BLaER1 (cell line): ENCODE data around the gene ZCCHC2.

Source experiments
- H3K27ac ChIP-seq: shearing (Covaris generic); formaldehyde crosslinking; 2 replicates; pipeline ENCODE4 v1.8.1; 2022
- H3K27me3 ChIP-seq: shearing (Covaris generic); formaldehyde crosslinking; 2 replicates; pipeline ENCODE4 v1.8.1; 2022
- H3K36me3 ChIP-seq: shearing (Covaris generic); formaldehyde crosslinking; 2 replicates; pipeline ENCODE4 v1.8.1; 2022
- H3K4me1 ChIP-seq: shearing (Covaris generic); formaldehyde crosslinking; 2 replicates; pipeline ENCODE4 v1.8.1; 2022
- H3K4me2 ChIP-seq: shearing (Covaris generic); formaldehyde crosslinking; 2 replicates; pipeline ENCODE4 v1.8.1; 2022
- H3K4me3 ChIP-seq: shearing (Covaris generic); formaldehyde crosslinking; 2 replicates; pipeline ENCODE4 v1.8.1; 2022
- H3K9ac ChIP-seq: shearing (Covaris generic); formaldehyde crosslinking; 2 replicates; pipeline ENCODE4 v1.8.1; 2022
- H3K9me3 ChIP-seq: shearing (Covaris generic); formaldehyde crosslinking; 2 replicates; pipeline ENCODE4 v1.8.1; 2022
- H4K20me1 ChIP-seq: shearing (Covaris generic); formaldehyde crosslinking; 2 replicates; pipeline ENCODE4 v1.8.1; 2022
- Cebpa-rat ChIP-seq: shearing (Covaris generic); IDR thresholded peaks from 2 replicates; pipeline ENCODE4 v1.8.1; 2022

The ZCCHC2 gene

DNA sequence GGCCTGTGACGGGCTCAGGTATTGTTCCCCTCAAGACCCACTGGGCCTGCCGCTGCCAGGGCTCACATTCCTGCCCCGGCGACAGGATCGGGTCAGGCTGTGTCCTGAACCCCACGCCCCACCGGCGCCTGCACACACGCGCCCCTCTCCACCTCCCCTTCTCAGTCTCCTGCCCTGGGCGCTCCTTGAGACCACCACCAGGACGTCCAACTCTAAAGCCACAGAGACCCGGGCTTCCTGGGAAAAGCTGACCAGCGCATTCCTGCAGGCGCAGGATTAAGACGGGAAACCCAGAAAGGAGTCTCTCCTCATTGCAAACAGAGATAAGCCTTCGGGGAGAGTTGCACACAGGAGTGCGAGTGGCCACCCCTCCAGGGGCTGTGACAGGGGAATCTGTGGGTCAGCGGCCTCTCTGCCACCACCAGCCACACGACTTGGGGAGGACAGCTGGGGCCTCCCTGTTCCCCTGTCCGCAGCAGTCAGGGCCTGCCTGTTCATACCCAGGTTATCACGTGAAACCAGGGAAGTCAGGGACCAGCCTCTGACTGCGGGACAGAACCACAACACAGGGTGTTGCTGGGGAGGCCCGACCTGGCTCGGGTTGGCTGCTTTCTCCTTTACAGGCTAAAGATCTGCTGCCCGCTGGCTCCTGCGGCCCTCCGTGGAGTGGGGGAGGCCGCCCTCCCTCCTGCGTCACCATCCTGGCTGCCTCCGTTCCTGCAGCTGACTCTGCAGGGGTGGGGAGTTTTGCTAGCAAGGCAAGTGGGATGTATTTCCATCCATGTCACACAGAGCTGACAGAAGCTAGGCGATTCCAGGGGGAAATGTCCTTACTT lies 88.8 kb downstream of the ZCCHC2 start:
- no peaks in the 10 kb centered on the region for H4K20me1 ChIP-seq
- H3K27me3 ChIP-seq = no peaks in the 10 kb centered on the region
- TF ChIP-seq Cebpa-rat = no peak
- no peaks in the 10 kb centered on the region for H3K36me3 ChIP-seq
- no peak overlapping the region for H3K9ac ChIP-seq
- peaks cover 11% of the 10 kb centered on the region; the same call in 1 of the 2 replicates for H3K9me3 ChIP-seq
- 0 out of 2 replicates have a peak overlapping the region, but pooled peaks have one; percentile 12 for H3K4me3 ChIP-seq
- peak overlapping the region; percentile 35; the same call in 1 of the 2 replicates for H3K27ac ChIP-seq
- peak overlapping the region; percentile 83 for H3K4me2 ChIP-seq
- H3K4me1 ChIP-seq = peaks cover 46% of the 10 kb centered on the region

DNA sequence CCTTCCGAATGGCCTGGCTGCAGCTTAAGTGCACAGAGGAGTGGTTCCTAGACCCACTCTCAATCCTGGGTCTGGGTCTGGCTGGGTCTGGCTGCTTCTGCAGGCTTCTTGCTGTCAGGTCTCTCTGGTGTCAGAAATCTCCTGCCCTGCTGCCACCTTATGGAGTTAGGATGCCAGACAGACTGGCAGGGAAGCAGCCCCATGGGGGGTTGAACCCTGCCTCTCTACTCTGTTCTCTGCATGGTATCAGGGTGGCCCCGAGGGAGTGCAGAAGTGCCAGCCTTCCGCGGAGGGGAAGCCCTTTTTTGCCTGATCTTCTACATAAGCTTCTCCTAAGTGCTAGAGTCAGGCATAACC lies 89.4 kb downstream of the ZCCHC2 start:
- Histone ChIP-seq H3K9ac (no peak overlapping the region), H3K4me2 (peak overlapping the region; percentile 83), H3K27ac (peak overlapping the region; percentile 35; the same call in 1 of the 2 replicates), H3K4me3 (0 out of 2 replicates have a peak overlapping the region, but pooled peaks have one; percentile 12), H3K27me3 (no peaks in the 10 kb centered on the region), H3K9me3 (peaks cover 9% of the 10 kb centered on the region; the same call in 1 of the 2 replicates), H3K36me3 (no peaks in the 10 kb centered on the region), H3K4me1 (peaks cover 46% of the 10 kb centered on the region), H4K20me1 (no peaks in the 10 kb centered on the region)
- no peak for TF ChIP-seq Cebpa-rat

DNA sequence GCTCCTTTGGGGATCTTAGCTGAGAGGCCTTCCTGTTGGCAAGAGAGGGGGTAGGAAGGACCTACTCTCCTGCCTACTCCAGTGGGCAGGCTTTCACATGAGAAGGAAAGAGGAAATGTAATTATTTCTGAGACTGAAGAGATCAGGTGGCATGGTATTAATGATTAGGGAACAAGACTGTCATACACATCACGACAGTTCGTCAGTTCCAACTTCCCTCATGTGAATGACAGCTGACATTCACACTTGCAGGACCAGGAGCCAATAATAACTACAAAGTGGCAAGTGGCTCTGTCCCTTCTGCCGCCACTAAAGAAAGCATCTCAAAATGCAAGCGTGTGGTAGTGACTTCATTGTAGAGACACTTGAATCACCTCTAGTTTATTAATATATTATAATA lies 90.0 kb downstream of the ZCCHC2 start:
- TF ChIP-seq Cebpa-rat = no peak
- peak overlapping the region; percentile 83 for H3K4me2 ChIP-seq
- H3K27me3 ChIP-seq = no peaks in the 10 kb centered on the region

DNA sequence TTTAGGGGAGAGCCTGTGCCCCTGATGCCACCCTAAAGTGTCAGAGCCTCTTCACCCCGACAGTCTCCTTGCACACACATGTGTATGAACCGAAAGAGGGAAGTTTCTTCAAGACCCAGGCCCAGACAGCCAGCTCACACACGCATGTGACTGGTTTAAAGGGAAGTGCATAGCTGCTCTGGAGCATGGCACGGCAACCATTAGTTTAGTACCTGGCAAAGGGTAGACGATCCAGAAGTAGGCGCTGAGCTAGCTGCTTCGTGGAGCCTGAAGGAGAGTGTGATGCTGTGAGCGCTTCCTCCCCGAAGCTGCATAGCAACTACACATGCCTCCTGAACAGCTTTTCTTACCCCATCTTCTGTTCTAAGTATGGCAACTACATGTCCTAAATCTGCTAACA lies 91.7 kb downstream of the ZCCHC2 start:
- H3K4me2 ChIP-seq = no peak overlapping the region
- H3K4me1 ChIP-seq = peaks cover 42% of the 10 kb centered on the region
- H3K4me3 ChIP-seq = no peak overlapping the region
- H4K20me1 ChIP-seq = no peaks in the 10 kb centered on the region
- H3K27me3 ChIP-seq = no peaks in the 10 kb centered on the region
- no peak for TF ChIP-seq Cebpa-rat
- no peak overlapping the region for H3K27ac ChIP-seq
- no peaks in the 10 kb centered on the region for H3K36me3 ChIP-seq
- H3K9me3 ChIP-seq = no peaks in the 10 kb centered on the region
- no peak overlapping the region for H3K9ac ChIP-seq

More for the DNA sequence above, 90.0 kb downstream of the ZCCHC2 start:
- H3K9ac ChIP-seq = no peak overlapping the region
- peaks cover 4% of the 10 kb centered on the region; the same call in 1 of the 2 replicates for H3K9me3 ChIP-seq
- H3K4me1 ChIP-seq = peaks cover 46% of the 10 kb centered on the region
- H3K4me3 ChIP-seq = no peak overlapping the region
- no peaks in the 10 kb centered on the region for H3K36me3 ChIP-seq
- H3K27ac ChIP-seq = 0 out of 2 replicates have a peak overlapping the region, but pooled peaks have one; percentile 35
- H4K20me1 ChIP-seq = no peaks in the 10 kb centered on the region

DNA sequence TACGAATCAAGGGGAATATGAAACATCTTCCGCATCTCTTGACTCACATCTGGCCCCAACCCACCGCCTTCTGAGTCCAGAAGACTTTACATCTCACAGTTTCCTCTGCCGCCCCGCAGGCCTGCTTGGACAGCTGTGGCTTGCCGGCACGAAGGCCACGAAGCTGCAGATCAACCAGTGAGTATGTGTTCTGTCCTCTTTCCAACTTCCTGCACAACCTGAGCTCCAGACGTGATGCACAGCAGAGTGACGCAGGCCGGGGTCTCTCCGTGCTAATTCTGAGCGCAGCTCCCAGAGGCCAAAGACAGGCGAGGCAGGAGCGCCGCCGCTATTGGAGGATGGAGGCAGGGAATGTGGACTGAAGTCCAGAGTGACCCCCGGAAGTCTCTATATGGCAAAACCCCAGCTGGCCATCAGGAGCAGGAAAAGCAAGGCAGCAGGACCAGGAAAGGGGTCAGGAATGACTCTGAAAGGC lies 93.5 kb downstream of the ZCCHC2 start:
- no peaks in the 10 kb centered on the region for H4K20me1 ChIP-seq
- H3K36me3 ChIP-seq = no peaks in the 10 kb centered on the region
- H3K4me1 ChIP-seq = peaks cover 23% of the 10 kb centered on the region
- H3K27me3 ChIP-seq = no peaks in the 10 kb centered on the region
- no peak for TF ChIP-seq Cebpa-rat
- no peak overlapping the region for H3K4me3 ChIP-seq
- H3K27ac ChIP-seq = no peak overlapping the region
- H3K4me2 ChIP-seq = no peak overlapping the region
- no peak overlapping the region for H3K9ac ChIP-seq
- H3K9me3 ChIP-seq = no peaks in the 10 kb centered on the region

DNA sequence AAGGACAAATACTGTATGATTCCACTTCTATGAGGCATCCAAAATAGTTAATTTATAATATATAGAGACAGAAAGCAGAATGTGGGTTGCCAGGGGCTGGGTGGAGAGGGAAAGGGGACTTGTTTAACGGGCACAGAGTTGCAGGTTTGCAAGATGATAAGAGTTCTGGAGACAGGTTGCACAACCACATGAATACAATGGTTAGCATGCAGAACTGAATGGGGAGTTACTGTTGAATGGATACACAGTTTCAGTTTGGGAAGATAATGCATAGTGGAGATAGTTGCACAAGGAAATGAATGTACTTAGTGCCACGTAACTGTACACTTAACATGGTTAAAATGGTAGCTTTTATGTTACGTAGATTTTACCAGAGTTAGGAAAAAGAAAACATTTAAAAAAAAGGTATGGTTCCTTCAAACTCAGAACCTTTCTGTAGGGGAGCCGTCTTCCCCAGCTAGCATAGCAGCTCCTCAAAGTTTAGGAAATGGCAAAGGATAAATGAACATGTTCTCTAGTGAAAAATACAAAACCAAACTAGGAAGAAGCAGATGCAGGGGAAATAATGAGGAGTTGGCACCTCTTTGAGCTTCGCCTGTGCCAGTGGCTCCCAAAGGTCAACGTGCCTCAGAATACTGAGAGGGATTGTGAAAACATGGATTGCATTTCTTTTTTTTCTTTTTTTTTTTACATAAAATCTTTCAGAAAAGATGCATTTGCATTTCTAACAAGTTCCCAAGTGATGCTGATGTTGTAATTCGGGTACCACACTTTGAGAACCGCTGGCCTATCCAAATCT lies 95.2 kb downstream of the ZCCHC2 start:
- no peak for TF ChIP-seq Cebpa-rat
- Histone ChIP-seq H3K27me3 (no peaks in the 10 kb centered on the region), H3K9ac (no peak overlapping the region), H3K27ac (no peak overlapping the region), H3K4me3 (no peak overlapping the region), H3K4me2 (no peak overlapping the region), H3K36me3 (no peaks in the 10 kb centered on the region), H3K9me3 (no peaks in the 10 kb centered on the region), H4K20me1 (no peaks in the 10 kb centered on the region), H3K4me1 (peaks cover 7% of the 10 kb centered on the region)

DNA sequence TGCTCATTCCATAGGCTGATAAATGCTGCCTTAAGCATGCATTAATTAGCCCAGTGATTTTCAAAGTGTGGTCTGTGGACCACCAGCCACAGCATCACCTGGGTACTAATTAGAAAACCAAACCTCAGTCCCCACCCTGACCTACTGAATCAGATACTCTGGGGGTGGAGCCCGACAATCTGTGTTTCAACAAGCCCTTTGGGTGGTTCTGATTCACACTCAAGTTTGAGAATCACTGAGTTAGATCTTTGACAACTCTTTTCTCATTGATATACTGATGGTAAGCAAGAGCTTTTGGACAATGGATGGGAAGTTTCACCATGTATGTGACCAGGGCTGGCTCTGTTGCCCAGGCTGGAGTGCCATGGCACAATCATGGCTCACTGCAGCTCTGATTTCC lies 95.9 kb downstream of the ZCCHC2 start:
- no peaks in the 10 kb centered on the region for H3K9me3 ChIP-seq
- no peak overlapping the region for H3K9ac ChIP-seq
- TF ChIP-seq Cebpa-rat = no peak
- H3K27me3 ChIP-seq = no peaks in the 10 kb centered on the region
- H3K36me3 ChIP-seq = no peaks in the 10 kb centered on the region
- H3K4me1 ChIP-seq = no peaks in the 10 kb centered on the region
- no peak overlapping the region for H3K4me2 ChIP-seq
- no peak overlapping the region for H3K27ac ChIP-seq
- no peak overlapping the region for H3K4me3 ChIP-seq
- no peaks in the 10 kb centered on the region for H4K20me1 ChIP-seq

DNA sequence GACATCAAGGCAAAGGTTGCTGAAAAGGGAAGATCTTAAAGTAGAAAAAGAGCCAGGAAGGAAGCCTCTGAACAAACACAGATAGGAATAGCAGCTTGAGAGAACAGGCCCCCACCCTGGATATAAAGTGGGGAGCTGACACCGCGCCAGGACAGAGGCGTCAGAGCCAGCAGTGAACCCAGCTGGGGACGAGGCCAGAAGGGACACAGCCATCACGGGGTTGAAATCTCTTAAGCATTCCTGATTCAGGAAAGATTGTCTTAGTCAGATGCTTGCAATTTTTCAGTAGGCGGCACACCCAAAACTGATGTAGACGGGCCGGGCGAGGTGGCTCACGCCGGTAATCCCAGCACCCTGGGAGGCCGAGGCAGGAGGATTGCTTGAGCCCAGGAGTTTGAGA lies 98.7 kb downstream of the ZCCHC2 start:
- Histone ChIP-seq H3K27me3 (no peaks in the 10 kb centered on the region), H3K9me3 (peaks cover 3% of the 10 kb centered on the region; the same call in 1 of the 2 replicates), H3K36me3 (no peaks in the 10 kb centered on the region), H3K9ac (no peak overlapping the region), H3K4me2 (no peak overlapping the region), H3K27ac (no peak overlapping the region), H3K4me1 (no peaks in the 10 kb centered on the region), H4K20me1 (no peaks in the 10 kb centered on the region), H3K4me3 (no peak overlapping the region)
- TF ChIP-seq Cebpa-rat = no peak

DNA sequence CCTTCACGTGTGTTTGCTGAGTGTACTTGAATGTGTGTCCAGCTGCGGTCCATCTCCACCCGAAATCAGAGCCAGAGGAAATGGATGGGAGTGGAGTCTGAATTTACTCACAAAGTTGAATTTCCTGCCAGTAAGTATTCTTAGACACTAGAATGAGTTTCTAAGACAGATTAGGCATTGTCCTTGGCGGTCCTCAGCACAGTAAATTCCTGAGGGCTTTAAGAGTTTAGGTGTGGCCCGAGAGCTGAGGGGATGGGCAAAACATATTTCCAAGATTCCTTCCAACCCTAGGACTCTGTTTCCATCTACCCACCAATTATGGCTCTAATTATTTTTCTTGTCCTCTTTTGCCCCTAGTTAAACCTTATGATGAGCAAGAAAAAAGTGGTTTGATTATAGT lies 102.2 kb downstream of the ZCCHC2 start:
- H4K20me1 ChIP-seq = no peaks in the 10 kb centered on the region
- no peak overlapping the region for H3K4me3 ChIP-seq
- H3K4me1 ChIP-seq = no peaks in the 10 kb centered on the region
- no peaks in the 10 kb centered on the region for H3K36me3 ChIP-seq
- H3K27ac ChIP-seq = no peak overlapping the region
- H3K27me3 ChIP-seq = no peaks in the 10 kb centered on the region
- H3K4me2 ChIP-seq = no peak overlapping the region
- TF ChIP-seq Cebpa-rat = no peak
- no peak overlapping the region for H3K9ac ChIP-seq
- peaks cover 13% of the 10 kb centered on the region for H3K9me3 ChIP-seq
